ENCODE results near the gene FNDC4. TPM values are rescaled to one million over a fixed set of nuclear protein-coding genes. Genes with fewer than 3 reads are reported as not detected.
A peak's percentile ranks its signal among the peaks of the same experiment; 100 is the strongest.

Gene FNDC4
- total RNA-seq, 1 experiment from 2014 or later = 2.4 TPM

GRCh38 chr2:27495840-27496356, 898 bp upstream of the FNDC4 start:
- intact Hi-C loops (cut with micrococcal nuclease; ENCODE audit: unreplicated experiment) = loop anchor here (10.0 kb wide), 1 partner anchor 91 kb away; the partner anchor contains the start of gene PPM1G
- H3K27me3 ChIP-seq (replicated peaks; ENCODE audit: control insufficient read depth, insufficient read depth, low read length) = no peaks in the 10 kb centered on the region
- peaks cover 6% of the 10 kb centered on the region for H3K27me3 Mint-ChIP-seq (ENCODE audit: insufficient read depth, unreplicated experiment)
- H3K36me3 Mint-ChIP-seq (ENCODE audit: insufficient read depth, unreplicated experiment) = no peaks in the 10 kb centered on the region
- BruUV-seq (replicated peaks) = no TSS peak
- no peaks in the 10 kb centered on the region for H3K36me3 ChIP-seq (ENCODE audit: control insufficient read depth, insufficient read depth, low read length)
- peak overlapping the region; percentile 88 for H3K4me3 Mint-ChIP-seq (ENCODE audit: unreplicated experiment)
- ChIA-PET POLR2A (no interaction called here), CTCF (no interaction called here)
- DNase-seq = no peak
- H3K4me3 ChIP-seq (ENCODE audit: low read depth, low read length) = no peak overlapping the region
- no peaks in the 10 kb centered on the region for H3K9me3 Mint-ChIP-seq (ENCODE audit: unreplicated experiment)
- peaks cover 23% of the 10 kb centered on the region; the same call in 1 of the 2 replicates for H3K4me1 ChIP-seq
- no peaks in the 10 kb centered on the region for H3K9me3 ChIP-seq
- TF ChIP-seq, protein P1, sequence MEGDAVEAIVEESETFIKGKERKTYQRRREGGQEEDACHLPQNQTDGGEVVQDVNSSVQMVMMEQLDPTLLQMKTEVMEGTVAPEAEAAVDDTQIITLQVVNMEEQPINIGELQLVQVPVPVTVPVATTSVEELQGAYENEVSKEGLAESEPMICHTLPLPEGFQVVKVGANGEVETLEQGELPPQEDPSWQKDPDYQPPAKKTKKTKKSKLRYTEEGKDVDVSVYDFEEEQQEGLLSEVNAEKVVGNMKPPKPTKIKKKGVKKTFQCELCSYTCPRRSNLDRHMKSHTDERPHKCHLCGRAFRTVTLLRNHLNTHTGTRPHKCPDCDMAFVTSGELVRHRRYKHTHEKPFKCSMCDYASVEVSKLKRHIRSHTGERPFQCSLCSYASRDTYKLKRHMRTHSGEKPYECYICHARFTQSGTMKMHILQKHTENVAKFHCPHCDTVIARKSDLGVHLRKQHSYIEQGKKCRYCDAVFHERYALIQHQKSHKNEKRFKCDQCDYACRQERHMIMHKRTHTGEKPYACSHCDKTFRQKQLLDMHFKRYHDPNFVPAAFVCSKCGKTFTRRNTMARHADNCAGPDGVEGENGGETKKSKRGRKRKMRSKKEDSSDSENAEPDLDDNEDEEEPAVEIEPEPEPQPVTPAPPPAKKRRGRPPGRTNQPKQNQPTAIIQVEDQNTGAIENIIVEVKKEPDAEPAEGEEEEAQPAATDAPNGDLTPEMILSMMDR (IDR thresholded peaks at IDR 0.05; ENCODE audit: insufficient read depth in 1 of 2, low read depth in 1 of 2, low read length in 1 of 2, severe bottlenecking in 1 of 2, unreplicated experiment in 1 of 2) = no peak
- H3K4me1 Mint-ChIP-seq (ENCODE audit: low read depth, unreplicated experiment) = peaks cover 8% of the 10 kb centered on the region
- peak overlapping the region; percentile 14 for H3K27ac Mint-ChIP-seq (ENCODE audit: unreplicated experiment)

DNA sequence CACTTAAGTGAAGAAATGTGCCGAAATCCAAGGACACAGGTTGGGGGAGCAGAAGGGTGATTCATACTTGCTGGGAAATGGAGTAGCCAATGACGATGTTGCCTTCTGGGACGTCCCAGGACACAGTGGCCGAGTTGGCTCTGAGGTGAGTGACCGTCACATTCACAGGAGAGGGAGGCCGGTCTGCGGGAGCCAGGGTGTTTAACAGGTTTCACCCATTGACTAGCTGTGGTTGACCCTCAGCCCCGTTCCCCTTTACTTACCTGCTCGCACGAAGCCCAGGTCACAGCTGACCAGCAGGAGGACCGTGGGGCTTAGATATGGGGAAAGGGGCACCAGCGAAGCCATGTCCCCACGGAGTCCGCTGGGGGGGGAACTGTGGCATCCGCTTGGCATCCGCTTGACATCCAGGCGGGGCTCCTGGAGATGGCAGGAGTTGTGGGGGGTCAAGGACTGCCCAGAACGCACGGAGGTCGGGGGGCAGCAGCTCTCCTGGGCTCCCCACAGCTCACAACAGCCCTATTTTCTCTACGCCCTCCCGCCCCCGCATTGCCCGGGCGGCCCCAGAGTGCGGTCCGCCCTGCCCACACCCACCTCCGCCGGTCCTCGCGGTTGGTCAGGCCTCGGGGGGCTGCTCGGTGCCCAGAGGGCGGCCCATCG, 586 bp downstream of the FNDC4 start:
- no peaks in the 10 kb centered on the region for H3K9me3 ChIP-seq
- ChIA-PET POLR2A (no interaction called here), CTCF (no interaction called here)
- intact Hi-C loops (cut with micrococcal nuclease; ENCODE audit: unreplicated experiment) = loop anchor here (10.0 kb wide), 1 partner anchor 90 kb away; the partner anchor contains the start of gene PPM1G
- TF ChIP-seq, protein P1 (IDR thresholded peaks at IDR 0.05; ENCODE audit: insufficient read depth in 1 of 2, low read depth in 1 of 2, low read length in 1 of 2, severe bottlenecking in 1 of 2, unreplicated experiment in 1 of 2) = no peak
- H3K36me3 ChIP-seq (ENCODE audit: control insufficient read depth, insufficient read depth, low read length) = no peaks in the 10 kb centered on the region
- H3K4me3 Mint-ChIP-seq (ENCODE audit: unreplicated experiment) = peak overlapping the region; percentile 63
- peaks cover 5% of the 10 kb centered on the region for H3K27me3 Mint-ChIP-seq (ENCODE audit: insufficient read depth, unreplicated experiment)
- peaks cover 6% of the 10 kb centered on the region for H3K36me3 Mint-ChIP-seq (ENCODE audit: insufficient read depth, unreplicated experiment)
- H3K27me3 ChIP-seq (replicated peaks; ENCODE audit: control insufficient read depth, insufficient read depth, low read length) = no peaks in the 10 kb centered on the region
- BruUV-seq (replicated peaks) = no TSS peak
- DNase-seq = peak in 1 of 2 experiments; percentile 16
- H3K9me3 Mint-ChIP-seq (ENCODE audit: unreplicated experiment) = no peaks in the 10 kb centered on the region
- peak overlapping the region; percentile 68 for H3K4me3 ChIP-seq (ENCODE audit: low read depth, low read length)
- no peak overlapping the region for H3K27ac Mint-ChIP-seq (ENCODE audit: unreplicated experiment)
- H3K4me1 ChIP-seq = peaks cover 28% of the 10 kb centered on the region; the same call in 1 of the 2 replicates
- peaks cover 14% of the 10 kb centered on the region for H3K4me1 Mint-ChIP-seq (ENCODE audit: low read depth, unreplicated experiment)

DNA sequence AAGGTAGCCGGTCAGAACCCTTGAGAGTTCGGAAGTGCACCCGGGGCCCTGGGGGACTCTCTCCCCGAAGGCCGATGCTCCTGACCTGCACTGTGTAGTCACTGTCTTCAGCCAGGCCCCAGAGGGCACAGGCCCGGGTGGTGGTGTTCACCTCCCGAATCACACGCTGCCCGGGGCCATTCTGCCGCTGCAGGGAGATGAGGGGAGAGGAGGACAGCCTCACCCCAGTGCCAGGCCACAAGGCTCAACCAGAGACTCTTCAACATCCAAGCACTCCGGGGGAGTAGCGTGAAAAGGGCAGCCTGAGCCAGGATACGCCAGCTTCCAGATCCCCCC, 1.1 kb downstream of the FNDC4 start:
- no TSS peak for BruUV-seq (replicated peaks)
- intact Hi-C loops (cut with micrococcal nuclease; ENCODE audit: unreplicated experiment) = loop anchor here (10.0 kb wide), 1 partner anchor 89 kb away; the partner anchor contains the start of gene PPM1G
- ChIA-PET POLR2A (no interaction called here), CTCF (no interaction called here)
- Mint-ChIP-seq H3K4me3 (ENCODE audit: unreplicated experiment) (peak overlapping the region; percentile 63), H3K27ac (ENCODE audit: unreplicated experiment) (no peak overlapping the region), H3K9me3 (ENCODE audit: unreplicated experiment) (no peaks in the 10 kb centered on the region), H3K4me1 (ENCODE audit: low read depth, unreplicated experiment) (peaks cover 14% of the 10 kb centered on the region), H3K36me3 (ENCODE audit: insufficient read depth, unreplicated experiment) (peaks cover 7% of the 10 kb centered on the region), H3K27me3 (ENCODE audit: insufficient read depth, unreplicated experiment) (peaks cover 2% of the 10 kb centered on the region)
- DNase-seq = no peak
- H3K36me3 ChIP-seq (ENCODE audit: control insufficient read depth, insufficient read depth, low read length) = no peaks in the 10 kb centered on the region
- TF ChIP-seq, protein P1 (IDR thresholded peaks at IDR 0.05; ENCODE audit: insufficient read depth in 1 of 2, low read depth in 1 of 2, low read length in 1 of 2, severe bottlenecking in 1 of 2, unreplicated experiment in 1 of 2) = no peak
- peaks cover 28% of the 10 kb centered on the region; the same call in 1 of the 2 replicates for H3K4me1 ChIP-seq
- no peak overlapping the region for H3K4me3 ChIP-seq (ENCODE audit: low read depth, low read length)
- H3K9me3 ChIP-seq = no peaks in the 10 kb centered on the region
- no peaks in the 10 kb centered on the region for H3K27me3 ChIP-seq (replicated peaks; ENCODE audit: control insufficient read depth, insufficient read depth, low read length)

Measured in Caco-2 (cell line).